OCI-LY7 (cell line): ENCODE measurements around the gene XAB2. TPM values are rescaled to one million over a fixed set of nuclear protein-coding genes. Genes with fewer than 3 reads are reported as not detected.
A peak's percentile ranks its signal among the peaks of the same experiment; 100 is the strongest.

Source experiments
- BruUV-seq: library from RNA; stranded (reverse); fragments of 400-500 nt; replicated peaks from 2 replicates; lab custom pipeline; 2021; lab: Mats Ljungman, UMichigan
- CTCF ChIA-PET: fragments of 300-600 bp; sonication (Branson Sonifier 250); formaldehyde crosslinking; loops from one replicate; lab custom pipeline; 2022; ENCODE audit warnings: antibody characterized with exemption; ENCODE audit not compliant: unreplicated experiment; lab: Charles Lee
- POLR2A ChIA-PET: fragments of 300-600 bp; sonication (Branson Sonifier 250); formaldehyde crosslinking; loops from one replicate; lab custom pipeline; 2022; ENCODE audit warnings: antibody characterized with exemption; lab: Charles Lee
- DNase-seq: peaks from one replicate; pipeline ENCODE4 v3.0.0-alpha.2; 2015; ENCODE audit warnings: low spot score
- H2AFZ ChIP-seq: fragments of 200-600 bp; sonication (generic), shearing (Covaris generic); 2 replicates; pipeline ENCODE4 v1.6.1; 2014; ENCODE audit warnings: mild to moderate bottlenecking, antibody characterized with exemption, low read length, moderate library complexity
- H3K27ac ChIP-seq: fragments of 200-600 bp; sonication (generic); 2 replicates; pipeline ENCODE4 v1.5.1; 2014; ENCODE audit warnings: mixed run types, low read depth, mild to moderate bottlenecking, moderate library complexity, low read length, inconsistent platforms; ENCODE audit not compliant: poor library complexity, severe bottlenecking
- H3K36me3 ChIP-seq: fragments of 200-600 bp; sonication (generic); 2 replicates; pipeline ENCODE4 v1.6.1; 2014; ENCODE audit warnings: mild to moderate bottlenecking, antibody characterized with exemption, low read length, moderate library complexity, mixed read lengths; ENCODE audit not compliant: insufficient read depth
- H3K4me1 ChIP-seq: fragments of 200-600 bp; sonication (generic); 2 replicates; pipeline ENCODE4 v1.5.1; 2014; ENCODE audit warnings: mild to moderate bottlenecking, low read length; ENCODE audit not compliant: insufficient read depth, poor library complexity, severe bottlenecking
- H3K4me2 ChIP-seq: fragments of 200-600 bp; sonication (generic); 2 replicates; pipeline ENCODE4 v1.6.1; 2014; ENCODE audit warnings: mild to moderate bottlenecking, low read length
- H3K4me3 ChIP-seq: fragments of 200-600 bp; sonication (generic); 2 replicates; pipeline ENCODE4 v1.5.1; 2014; ENCODE audit warnings: mild to moderate bottlenecking, low read depth, low read length; ENCODE audit not compliant: poor library complexity, severe bottlenecking
- H3K79me2 ChIP-seq: fragments of 200-600 bp; sonication (generic); 2 replicates; pipeline ENCODE4 v1.6.1; 2016; ENCODE audit warnings: low read depth, mild to moderate bottlenecking, low read length, moderate library complexity, mixed read lengths; ENCODE audit not compliant: insufficient read depth
- H3K9me2 ChIP-seq: fragments of 200-600 bp; sonication (generic); 2 replicates; pipeline ENCODE4 v1.6.1; 2016; ENCODE audit warnings: mild to moderate bottlenecking, low read length, mixed read lengths; ENCODE audit not compliant: insufficient read depth
- H3K9me3 ChIP-seq: fragments of 200-600 bp; sonication (generic); 2 replicates; pipeline ENCODE4 v1.6.1; 2014; ENCODE audit warnings: mild to moderate bottlenecking, mixed run types, low read length, mixed read lengths
- H4K20me1 ChIP-seq: fragments of 200-600 bp; sonication (generic); 2 replicates; pipeline ENCODE4 v1.6.1; 2014; ENCODE audit warnings: mild to moderate bottlenecking, antibody characterized with exemption, low read length, moderate library complexity, mixed read lengths; ENCODE audit not compliant: insufficient read depth
- EZH2phosphoT487 ChIP-seq: fragments of 200-600 bp; sonication (generic); IDR thresholded peaks from 2 replicates; pipeline ENCODE4 v1.6.1; 2018; ENCODE audit warnings: low read depth, borderline replicate concordance, mild to moderate bottlenecking, mixed run types, antibody characterized with exemption, low read length, moderate library complexity, mixed read lengths
- intact Hi-C: fragments of 100-400 bp; cut with micrococcal nuclease; formaldehyde crosslinking; loops from one replicate; pipeline ENCODE4 v1.10.0; 2022; ENCODE audit not compliant: unreplicated experiment
- total RNA-seq, 2 experiments: library from RNA; depleted of rRNA in 1 of 2; stranded (reverse); fragments of >200 nt in 1 of 2; shearing (Covaris generic) in 1 of 2; gene quantifications; 2 replicates each; pipeline ENCODE4 v1.2.3, GENCODE V29; 2014 to 2022
- TF ChIP-seq, protein P1 (sequence below): fragments of 200-600 bp; sonication (generic); conservative IDR thresholded peaks from 2 replicates; pipeline ENCODE4 v1.5.1; 2014; ENCODE audit warnings: mild to moderate bottlenecking, antibody characterized with exemption, low read length, moderate library complexity, mixed read lengths

XAB2 gene
- total RNA-seq, 2 experiments from 2014 or later: 36.6 to 39.9 TPM

DNA sequence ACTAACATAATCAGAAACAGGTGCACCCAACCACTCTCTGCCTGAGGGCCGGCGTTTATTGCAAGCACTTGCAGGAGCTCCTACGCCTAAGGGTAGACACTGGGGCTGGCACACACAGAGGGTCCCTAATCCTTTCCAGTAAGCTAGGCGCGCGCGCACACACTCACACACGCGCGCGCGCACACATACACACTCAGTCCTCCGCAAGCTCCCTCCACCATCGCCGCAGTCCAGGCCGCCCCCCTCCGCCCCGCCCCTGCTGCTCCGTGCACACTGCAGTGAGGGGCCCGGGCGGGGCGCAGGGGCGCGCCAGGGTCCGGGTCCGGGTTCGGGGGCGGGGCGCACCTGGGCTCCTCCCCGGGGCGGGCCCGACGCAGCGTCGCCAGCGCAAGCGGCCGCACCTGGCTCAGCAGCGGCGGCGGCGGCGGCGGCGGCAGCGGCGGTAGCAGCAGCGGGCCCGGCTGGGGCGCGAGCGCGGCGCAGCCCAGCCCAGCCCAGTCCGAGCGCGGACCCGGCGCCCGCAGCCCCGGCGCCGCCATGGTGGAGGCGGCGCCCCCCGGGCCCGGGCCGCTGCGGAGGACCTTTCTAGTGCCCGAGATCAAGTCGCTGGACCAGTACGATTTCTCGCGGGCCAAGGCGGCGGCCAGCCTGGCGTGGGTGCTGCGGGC lies 33.7 kb downstream of the XAB2 start, which contains the start of gene CAMSAP3:
CAMSAP3 (plus strand) TSS at position 398 of the 668 bp plus-strand sequence; CDS start at position 538, 140 bp downstream.
- CTCF ChIA-PET: no interaction called here
- BruUV-seq: no TSS peak
- Histone ChIP-seq H3K36me3 (no peaks in the 10 kb centered on the region), H3K27ac (no peak within 1 kb of the TSS), H3K79me2 (no peaks in the 10 kb centered on the region), H2AFZ (peak within 1 kb of the TSS; percentile 39; the same call in 1 of the 2 replicates), H3K4me3 (peak within 1 kb of the TSS; percentile 66), H3K9me3 (no peaks in the 10 kb centered on the region), H3K9me2 (no peaks in the 10 kb centered on the region), H3K4me1 (no peaks in the 10 kb centered on the region), H3K4me2 (peak within 1 kb of the TSS; percentile 69), H4K20me1 (no peaks in the 10 kb centered on the region)
- intact Hi-C loops: no loop called here
- no peak for TF ChIP-seq EZH2phosphoT487
- TF ChIP-seq, protein P1, sequence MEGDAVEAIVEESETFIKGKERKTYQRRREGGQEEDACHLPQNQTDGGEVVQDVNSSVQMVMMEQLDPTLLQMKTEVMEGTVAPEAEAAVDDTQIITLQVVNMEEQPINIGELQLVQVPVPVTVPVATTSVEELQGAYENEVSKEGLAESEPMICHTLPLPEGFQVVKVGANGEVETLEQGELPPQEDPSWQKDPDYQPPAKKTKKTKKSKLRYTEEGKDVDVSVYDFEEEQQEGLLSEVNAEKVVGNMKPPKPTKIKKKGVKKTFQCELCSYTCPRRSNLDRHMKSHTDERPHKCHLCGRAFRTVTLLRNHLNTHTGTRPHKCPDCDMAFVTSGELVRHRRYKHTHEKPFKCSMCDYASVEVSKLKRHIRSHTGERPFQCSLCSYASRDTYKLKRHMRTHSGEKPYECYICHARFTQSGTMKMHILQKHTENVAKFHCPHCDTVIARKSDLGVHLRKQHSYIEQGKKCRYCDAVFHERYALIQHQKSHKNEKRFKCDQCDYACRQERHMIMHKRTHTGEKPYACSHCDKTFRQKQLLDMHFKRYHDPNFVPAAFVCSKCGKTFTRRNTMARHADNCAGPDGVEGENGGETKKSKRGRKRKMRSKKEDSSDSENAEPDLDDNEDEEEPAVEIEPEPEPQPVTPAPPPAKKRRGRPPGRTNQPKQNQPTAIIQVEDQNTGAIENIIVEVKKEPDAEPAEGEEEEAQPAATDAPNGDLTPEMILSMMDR: no peak
- peak; percentile 73 for DNase-seq
- POLR2A ChIA-PET: no interaction called here

DNA sequence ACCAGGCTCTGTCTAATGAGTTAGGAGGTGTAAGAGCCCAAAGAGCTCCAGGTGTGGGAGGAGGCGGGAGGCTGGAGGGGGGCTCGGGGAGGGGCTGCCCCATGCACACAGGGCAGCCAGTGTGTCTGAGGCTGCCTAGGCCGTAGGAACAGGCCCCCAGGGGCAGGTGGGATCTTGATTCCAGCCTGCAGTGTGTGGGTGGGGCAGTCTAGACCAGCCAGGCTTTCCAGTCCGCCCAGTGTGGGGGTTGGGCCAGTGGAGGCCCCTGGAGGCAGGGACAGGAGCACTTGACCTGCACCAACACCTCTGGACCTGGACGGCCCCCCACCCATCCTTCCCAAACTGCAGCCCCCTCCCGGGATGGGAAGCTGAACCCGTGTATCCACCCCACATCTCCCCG lies 39.1 kb downstream of the XAB2 start:
- no peaks in the 10 kb centered on the region for H3K79me2 ChIP-seq
- no peak for TF ChIP-seq EZH2phosphoT487
- TF ChIP-seq, protein P1: no peak
- ChIA-PET CTCF (interaction anchor here (0.6 kb wide), 1 partner anchor 91 kb away, joined by 8 read pairs; no protein-coding TSS in a partner anchor), POLR2A (no interaction called here)
- no peaks in the 10 kb centered on the region for H3K9me2 ChIP-seq
- BruUV-seq: no TSS peak
- H3K4me3 ChIP-seq: no peak overlapping the region
- H3K9me3 ChIP-seq: no peaks in the 10 kb centered on the region
- intact Hi-C loops: no loop called here
- no peak overlapping the region for H3K27ac ChIP-seq
- no peaks in the 10 kb centered on the region for H3K4me1 ChIP-seq
- H3K36me3 ChIP-seq: no peaks in the 10 kb centered on the region
- no peaks in the 10 kb centered on the region for H4K20me1 ChIP-seq
- no peak overlapping the region for H3K4me2 ChIP-seq
- H2AFZ ChIP-seq: no peak overlapping the region
- DNase-seq: no peak

DNA sequence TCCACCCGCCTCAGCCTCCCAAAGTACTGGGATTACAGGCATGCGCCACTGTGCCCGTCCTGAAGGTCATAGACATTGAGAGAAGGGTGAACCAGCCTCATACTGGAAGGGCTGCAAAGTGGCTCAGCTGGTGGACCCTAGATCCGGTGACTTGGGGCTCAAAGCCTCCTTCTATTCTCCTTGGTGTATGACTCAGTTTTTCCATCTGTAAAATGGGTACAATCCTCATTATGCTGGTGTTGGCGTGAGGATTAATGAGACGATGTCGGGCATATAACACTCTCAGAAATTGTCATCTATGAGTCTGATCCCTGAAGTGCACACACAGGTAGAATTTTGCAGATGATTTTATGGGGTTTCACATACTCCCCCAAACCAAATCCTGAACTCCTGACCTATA lies 39.5 kb downstream of the XAB2 start:
- Histone ChIP-seq H3K27ac (no peak overlapping the region), H3K9me3 (no peaks in the 10 kb centered on the region), H3K9me2 (no peaks in the 10 kb centered on the region), H3K4me3 (no peak overlapping the region), H3K4me2 (no peak overlapping the region), H3K4me1 (no peaks in the 10 kb centered on the region), H2AFZ (no peak overlapping the region), H3K79me2 (no peaks in the 10 kb centered on the region), H4K20me1 (no peaks in the 10 kb centered on the region), H3K36me3 (no peaks in the 10 kb centered on the region)
- CTCF ChIA-PET: interaction anchor here (0.6 kb wide), 1 partner anchor 91 kb away, joined by 8 read pairs; no protein-coding TSS in a partner anchor
- TF ChIP-seq, protein P1: no peak
- no peak for TF ChIP-seq EZH2phosphoT487
- intact Hi-C loops: no loop called here
- BruUV-seq: no TSS peak
- DNase-seq: no peak
- POLR2A ChIA-PET: no interaction called here
